SKM-1 treated with dmso at 0.1 percent for 144 hours (cell line): ENCODE data around the gene HMX1.
A peak's percentile ranks its signal among the peaks of the same experiment; 100 is the strongest.

Source experiments
- DNase-seq: peaks from one replicate; lab custom pipeline; 2025; ENCODE audit not compliant: unreplicated experiment; lab: John Stamatoyannopoulos, UW

Gene HMX1

DNA sequence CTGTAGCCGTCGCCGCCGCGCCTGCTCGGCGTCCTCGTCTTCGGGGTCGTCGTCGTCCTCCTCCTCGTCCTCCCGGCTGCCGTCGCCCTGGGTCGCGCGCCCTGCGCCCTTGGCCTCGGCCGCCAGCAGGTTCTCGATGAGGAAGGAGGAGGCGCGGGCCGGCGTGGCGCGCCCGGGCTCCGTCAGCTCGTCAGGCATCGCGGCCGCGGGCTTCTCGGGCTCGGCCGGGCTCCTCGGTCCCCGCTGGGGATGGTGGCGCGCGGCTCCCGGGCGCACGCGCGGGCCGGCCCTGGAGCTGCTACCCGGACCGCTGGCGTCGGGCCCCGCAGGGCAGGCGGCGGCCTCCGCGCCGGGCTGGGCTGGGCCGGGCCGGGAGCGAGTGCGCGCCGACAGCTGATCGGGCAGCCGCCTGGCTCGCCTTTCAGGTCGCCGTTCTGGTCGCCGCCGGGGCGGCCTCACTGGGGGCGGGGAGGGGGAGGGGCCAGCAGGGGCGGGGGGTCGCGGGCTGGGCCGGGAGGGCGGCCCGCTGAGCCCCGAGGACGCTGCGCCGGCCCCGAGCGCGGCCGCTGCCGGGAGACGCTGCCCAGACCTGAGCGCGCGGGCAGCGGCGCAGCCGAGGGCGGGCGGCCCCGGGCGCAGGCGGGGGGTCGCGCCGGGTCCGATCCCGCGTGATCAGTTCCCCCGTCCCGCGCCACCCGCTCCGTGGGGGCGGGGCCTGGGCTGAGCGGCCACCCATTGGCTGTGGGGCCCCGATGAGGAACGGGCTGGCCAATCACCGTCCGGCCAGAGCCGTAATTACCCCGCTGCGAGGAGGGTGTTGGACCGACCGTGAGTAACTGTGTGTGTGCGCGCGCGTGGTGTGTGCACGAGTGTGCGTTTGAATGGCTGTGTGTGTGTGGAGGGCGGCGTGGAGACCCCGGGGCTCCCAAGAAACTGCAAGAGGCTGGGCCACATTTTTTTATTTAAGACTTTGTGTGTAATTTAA is at the start of gene HMX1:
TSS of gene HMX1 (minus strand) at position 423 of the 985 bp plus-strand sequence. CDS start at position 198, 225 bp downstream.
- peak; percentile 81 for DNase-seq

DNA sequence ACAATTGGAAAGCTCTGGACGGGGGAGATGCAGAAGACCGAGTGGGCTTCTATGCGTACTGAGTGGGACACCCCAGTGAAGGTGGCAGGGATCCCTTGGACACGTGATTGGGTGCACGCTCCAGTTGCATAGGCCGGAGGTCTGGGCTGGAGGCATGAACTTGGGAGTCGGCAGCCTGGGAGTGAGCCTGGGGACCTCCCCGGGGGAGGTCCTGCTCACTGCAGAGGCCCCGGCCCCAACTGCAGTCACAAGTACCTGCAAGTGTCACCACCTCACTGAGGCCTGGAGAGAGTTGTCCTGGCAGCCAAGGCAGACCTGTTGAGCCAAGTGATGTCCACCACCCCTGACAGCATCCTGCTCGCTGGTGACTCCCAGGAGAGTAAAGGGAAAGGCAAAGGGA is 49.3 kb upstream of the HMX1 start:
- no peak for DNase-seq

DNA sequence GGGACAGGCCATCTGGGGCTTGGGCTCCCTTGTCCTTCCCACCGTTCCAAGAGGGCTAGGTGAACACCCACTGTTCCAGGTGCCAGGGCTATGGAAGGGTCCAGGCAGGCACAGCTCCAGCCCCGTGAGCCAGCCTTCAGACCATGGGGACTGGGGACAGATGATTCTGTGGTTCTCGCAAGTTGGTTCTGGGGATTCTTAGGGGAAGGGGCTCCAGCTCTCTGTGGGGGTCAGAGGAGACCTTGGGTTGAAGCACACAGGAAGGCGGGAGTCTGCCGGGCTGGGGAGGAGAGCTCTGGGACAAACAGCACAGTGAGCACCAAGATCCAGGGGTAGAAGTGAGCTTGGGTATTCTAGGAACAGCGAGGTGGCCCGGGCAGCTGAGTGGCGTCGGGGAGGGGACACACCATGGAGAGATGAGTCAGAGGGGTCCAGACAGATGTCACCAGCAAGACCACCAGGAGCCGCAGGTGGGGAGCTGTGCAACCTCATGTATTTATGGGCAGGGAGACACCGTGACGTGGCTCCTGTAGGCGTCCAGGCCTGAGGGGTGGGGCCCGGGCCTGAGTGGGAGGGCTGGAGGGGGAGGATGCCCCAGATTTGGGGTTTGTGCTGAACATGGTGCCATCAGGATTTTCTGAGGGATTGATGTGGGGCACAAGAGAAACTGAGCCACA is 48.8 kb upstream of the HMX1 start:
- no peak for DNase-seq

GRCh38 chr4:8919651-8920288 is 48.1 kb upstream of the HMX1 start:
- DNase-seq, result no peak

DNA sequence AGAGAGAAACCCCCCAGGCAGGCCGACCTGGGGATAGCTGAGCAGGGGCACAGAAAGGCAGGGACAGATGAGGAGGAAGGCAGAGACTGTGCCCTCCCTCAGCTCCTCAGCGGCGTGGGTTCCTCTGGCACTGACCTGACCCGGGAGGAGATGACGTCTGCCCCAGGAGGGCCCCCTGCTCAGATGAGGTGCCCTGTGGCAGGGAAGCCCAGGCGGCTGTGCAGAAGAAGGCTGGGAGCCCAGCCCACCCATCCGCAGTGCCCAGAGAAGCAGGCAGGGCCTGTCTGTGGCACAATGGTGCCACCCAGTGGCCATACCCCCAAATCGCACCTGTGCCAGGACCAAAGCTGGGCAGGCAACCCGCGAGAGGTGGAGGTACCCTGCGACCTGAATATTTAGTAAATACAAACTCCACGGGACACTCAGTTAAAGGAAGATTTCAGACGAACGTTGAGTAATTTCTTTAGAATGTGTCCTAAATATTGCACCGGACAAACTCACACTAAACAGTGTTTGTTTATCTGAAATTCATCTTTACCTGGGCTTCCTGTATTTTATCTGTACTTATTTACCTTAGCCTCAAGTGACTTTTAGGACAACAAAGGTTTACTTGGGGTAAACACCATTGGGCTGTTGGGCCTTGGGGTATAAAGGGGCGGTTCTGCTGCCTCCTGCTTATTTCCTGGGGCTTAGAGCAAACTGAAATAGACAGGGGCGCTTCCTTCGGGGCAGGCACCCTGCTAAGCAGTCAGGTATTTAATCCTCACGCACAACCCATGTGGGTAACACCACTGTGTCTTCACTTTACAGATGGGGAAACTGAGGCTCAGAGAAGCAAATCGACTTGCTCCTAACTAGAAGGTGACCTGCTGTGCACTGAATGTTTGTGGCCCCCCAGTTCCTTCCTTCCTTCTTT is 46.5 kb upstream of the HMX1 start:
- DNase-seq, result peak; percentile 52

DNA sequence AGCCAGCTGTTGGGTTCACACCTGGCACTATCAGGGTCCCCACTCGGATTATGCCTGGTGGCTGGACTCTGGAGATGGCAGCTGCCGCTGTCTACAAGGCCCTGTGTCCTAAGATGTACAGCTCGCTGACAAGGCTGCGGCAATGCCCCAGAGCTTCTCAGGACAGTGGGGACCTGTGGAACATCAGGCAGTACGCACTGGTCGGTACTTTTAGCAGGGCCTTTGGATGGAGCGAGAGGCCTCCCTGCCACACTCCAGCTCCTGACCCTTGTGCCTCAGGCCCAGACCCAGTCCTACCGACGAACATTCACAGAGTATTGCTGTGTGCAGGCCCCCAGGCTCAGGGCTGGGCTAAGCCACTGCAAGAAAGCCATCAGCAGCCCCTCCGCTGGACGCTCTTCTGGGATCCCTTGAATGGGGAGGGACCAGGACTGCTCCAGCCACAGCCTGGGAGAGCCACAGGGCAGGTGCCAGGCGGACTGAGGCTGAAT is 45.7 kb upstream of the HMX1 start:
- no peak for DNase-seq

GRCh38 chr4:8916906-8917305 is 45.3 kb upstream of the HMX1 start:
- no peak for DNase-seq

DNA sequence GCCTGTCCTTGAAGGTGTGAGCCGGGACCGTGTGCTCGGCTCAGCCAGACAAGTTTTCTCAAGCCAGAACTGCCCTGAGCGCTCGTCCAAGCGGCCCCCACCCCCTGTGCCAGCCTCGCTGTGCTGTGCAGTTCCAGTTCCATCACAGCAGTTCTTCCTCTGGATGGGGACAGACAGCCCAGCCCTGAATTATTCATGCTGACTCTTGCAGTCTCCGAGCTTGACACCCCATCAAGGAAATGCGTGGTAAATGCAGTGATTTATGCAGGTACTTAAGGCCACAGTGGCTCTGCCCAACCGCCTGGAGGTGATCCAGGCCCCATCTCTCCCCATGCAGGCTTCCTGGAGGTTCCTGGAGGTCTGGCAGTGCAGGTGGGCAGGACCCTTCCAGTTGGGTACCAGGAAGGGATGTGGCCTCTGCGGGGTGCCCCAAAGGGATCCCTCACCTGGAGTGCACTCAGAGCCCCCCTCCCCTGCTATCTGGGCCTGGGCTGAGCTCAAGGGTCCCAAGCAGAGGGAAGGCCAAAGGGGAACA is 44.8 kb upstream of the HMX1 start:
- no peak for DNase-seq

- DNase-seq, result no peak
Observed at GRCh38 chr4:8915201-8916200, 43.9 kb upstream of the HMX1 start.

DNA sequence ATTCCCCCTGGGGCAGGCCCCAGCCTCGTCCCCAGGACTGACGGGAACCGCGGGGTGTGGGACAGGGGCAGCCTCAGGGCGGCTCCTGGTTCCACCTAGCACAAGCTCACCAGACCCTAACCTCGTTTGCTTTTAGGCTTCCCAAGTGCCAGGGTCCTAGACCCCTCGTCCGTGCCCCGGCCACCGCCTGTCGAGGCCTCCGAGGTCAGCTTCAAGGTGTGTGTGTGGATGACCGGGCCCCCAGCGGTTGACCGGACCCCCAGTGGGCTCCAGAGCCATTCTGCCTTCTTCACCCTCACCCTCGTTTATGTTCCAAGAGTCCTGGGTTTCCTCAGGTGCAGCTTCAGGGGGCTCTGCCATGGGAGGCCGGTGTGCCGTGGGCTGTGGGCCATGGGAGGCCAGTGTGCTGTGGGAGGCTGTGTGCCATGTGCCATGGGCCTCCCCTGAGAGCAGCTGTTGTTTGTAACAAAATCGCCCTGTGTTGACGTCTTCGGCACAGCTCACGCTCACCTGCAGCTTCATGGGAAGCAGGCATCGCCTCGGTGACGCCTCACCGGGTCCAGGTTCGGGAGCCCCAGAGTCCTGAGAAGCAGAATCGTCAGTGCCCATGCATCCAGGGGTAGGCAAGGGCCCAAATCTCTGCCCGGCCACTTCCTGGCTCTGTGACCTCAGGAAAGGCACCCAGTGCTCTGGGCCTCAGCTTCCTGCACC is 43.0 kb upstream of the HMX1 start:
- no peak for DNase-seq

- no peak for DNase-seq
Observed at GRCh38 chr4:8913858-8914460, 42.3 kb upstream of the HMX1 start.

DNA sequence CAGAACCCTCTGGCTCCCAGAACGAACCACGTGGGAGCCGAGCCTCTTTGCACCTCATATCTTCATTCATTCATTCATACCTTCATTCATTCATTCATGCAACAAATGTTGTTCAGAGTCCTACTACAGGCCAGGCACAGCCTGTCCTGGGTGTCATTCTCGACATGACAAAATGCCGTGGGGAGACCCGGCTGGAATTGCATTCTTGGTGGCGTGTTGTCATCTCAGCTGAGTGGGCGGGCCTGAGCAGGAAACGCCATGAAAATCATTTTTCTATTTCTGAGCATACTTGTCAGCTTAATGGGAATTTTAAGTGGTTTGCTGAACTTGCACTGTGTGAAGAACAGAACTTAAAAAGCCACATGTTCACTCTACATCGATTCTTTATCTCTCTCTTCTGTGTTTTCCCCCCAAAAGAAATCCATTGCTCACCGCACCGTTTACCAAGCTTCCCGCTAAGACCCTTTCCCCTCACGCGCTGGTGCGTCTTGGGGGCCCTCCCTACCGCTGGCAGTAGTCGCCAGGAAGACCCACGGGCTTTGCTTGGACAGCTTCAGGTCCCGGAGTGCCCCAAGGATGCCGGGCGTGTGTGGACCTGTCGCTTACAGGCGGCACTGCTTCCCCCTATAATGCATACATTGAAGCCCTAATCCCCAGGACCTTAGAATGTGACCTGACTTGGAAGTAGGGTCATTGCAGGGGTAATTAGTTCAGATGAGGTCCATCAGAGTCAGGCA is 41.6 kb upstream of the HMX1 start:
- no peak for DNase-seq

- no peak for DNase-seq
Observed at GRCh38 chr4:8912506-8912905, 40.9 kb upstream of the HMX1 start.

DNA sequence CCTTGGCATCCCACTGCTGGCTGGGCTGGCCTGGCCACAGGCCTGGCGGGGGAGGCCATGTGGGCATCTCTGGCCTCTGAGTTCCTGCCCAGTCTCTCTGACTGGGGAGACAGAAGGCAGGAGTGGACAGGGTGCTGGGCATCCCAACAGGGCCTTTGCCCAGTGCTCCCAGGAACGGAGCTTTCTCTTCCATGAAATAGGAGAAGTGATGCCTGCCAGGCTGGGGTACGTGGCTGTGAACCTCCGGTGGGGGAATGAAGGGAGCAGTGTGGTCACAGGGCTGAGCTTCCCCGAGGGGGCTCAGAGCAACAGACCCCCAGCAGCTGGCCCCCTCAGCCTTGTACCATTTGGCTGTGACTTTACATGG is 40.4 kb upstream of the HMX1 start:
- DNase-seq, result no peak

GRCh38 chr4:8911316-8912088 is 39.9 kb upstream of the HMX1 start:
- no peak for DNase-seq

GRCh38 chr4:8910822-8911315 is 39.2 kb upstream of the HMX1 start:
- DNase-seq, result no peak
